Fibroblast of pulmonary artery (primary cell): Measurements from ENCODE around the gene COL13A1.

Source experiments
- DNase-seq: peaks from one replicate; pipeline ENCODE4 v3.0.0-alpha.2; 2010; ENCODE audit warnings: low read depth
- H3K4me3 ChIP-seq: replicated peaks from 2 replicates; pipeline ENCODE4 v1.5.1; 2011; ENCODE audit warnings: low read depth, mild to moderate bottlenecking, control low read depth, low read length, moderate library complexity
- CTCF ChIP-seq: IDR thresholded peaks from 2 replicates; pipeline ENCODE4 v1.5.1; 2011; ENCODE audit warnings: mild to moderate bottlenecking, control low read depth, low read length, inconsistent platforms; ENCODE audit errors: missing control alignments

Gene COL13A1

DNA sequence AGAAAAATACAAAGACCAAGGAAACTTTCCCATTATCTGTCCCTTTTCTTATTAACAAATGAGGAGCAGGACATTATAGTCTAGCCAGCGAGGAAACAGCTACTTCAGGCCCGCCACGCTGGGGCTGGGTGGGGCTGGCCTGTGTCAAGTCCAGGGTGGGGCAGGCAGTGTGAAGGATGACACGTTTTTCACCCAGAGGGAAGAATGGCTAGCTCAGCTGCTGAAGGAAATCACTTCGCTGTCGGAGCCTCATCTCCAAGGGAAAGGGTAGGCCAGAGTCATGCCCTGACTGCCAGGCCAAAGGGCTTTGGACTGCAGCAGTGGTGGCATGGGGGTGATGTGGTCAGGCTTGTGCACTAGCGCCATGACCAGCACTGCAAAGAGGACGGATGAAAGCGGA lies 24.4 kb downstream of the COL13A1 start:
- no peak for DNase-seq
- no peak overlapping the region for H3K4me3 ChIP-seq
- no peak for TF ChIP-seq CTCF

- TF ChIP-seq CTCF: no peak
- no peak for DNase-seq
These were observed 25.3 kb downstream of the COL13A1 start for GRCh38 chr10:69826789-69827554.

DNA sequence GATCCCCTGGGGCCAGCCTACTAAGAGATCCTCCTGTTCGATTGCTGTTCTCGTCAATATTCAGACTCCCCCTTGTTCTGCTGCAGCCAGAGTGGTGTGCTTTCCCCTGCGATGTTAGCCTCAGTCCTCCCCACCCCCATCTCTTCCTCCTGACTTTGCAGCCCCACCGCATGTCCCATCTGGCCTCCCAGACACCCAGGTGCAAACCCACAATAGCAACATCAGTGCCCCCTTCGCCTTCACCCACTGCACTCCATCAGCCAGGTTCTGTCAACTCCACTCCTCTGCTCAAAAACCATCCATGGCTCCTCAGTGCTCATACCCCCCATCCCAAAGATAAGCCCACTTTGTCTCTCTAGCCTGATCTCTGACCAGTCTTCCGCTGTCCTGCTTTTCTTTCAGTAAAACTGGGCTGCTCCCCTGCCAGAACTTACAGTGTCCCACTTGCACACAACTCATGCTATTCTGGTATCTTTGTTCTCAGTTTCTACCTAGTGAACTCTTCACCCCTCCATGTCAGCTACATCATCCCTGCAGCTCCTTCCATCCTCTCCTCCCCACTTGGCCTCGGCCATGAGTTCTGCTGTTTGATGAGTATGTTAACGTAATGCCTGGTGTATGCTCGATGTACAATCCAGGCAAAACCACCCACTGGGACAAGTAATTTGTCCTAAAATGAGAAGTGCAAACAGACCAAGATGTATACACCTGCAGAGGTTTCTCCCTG lies 26.6 kb downstream of the COL13A1 start:
- H3K4me3 ChIP-seq: no peak overlapping the region
- no peak for TF ChIP-seq CTCF
- DNase-seq: no peak

More at GRCh38 chr10:69826789-69827554, 25.3 kb downstream of the COL13A1 start:
- H3K4me3 ChIP-seq: no peak overlapping the region

DNA sequence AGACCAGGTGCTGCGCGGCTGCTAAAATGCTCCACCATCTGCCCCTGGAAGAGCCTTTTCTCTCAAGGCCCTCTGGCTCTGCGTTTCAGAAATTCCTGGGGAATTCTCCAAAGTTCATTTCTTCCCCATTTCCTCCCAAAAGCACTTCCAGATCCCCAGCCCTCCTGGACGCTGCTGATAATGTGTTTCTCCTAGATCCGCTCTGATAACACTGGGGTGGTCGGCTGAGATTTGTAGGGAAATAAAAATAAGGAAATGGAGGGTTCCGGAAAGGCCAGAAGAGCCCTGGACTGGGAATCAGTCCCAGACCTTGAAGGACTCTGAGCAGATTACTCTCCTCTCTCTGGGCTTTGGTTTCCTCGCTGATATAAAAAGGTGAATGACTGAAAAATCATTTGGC lies 28.1 kb downstream of the COL13A1 start:
- H3K4me3 ChIP-seq: no peak overlapping the region
- DNase-seq: no peak
- TF ChIP-seq CTCF: no peak

- no peak for DNase-seq
- no peak overlapping the region for H3K4me3 ChIP-seq
- TF ChIP-seq CTCF: no peak
These were observed 29.6 kb downstream of the COL13A1 start for GRCh38 chr10:69831231-69831855.

GRCh38 chr10:69835233-69835632 lies 33.5 kb downstream of the COL13A1 start:
- no peak for TF ChIP-seq CTCF
- no peak for DNase-seq
- no peak overlapping the region for H3K4me3 ChIP-seq
